NCI-H2107 treated with DMSO at 0.1 percent for 48 hours (cell line): ENCODE results near the gene TNIP1.

Experiments used
- DNase-seq: peaks from one replicate; lab custom pipeline; 2025; ENCODE audit not compliant: unreplicated experiment; lab: John Stamatoyannopoulos, UW

Gene TNIP1

DNA sequence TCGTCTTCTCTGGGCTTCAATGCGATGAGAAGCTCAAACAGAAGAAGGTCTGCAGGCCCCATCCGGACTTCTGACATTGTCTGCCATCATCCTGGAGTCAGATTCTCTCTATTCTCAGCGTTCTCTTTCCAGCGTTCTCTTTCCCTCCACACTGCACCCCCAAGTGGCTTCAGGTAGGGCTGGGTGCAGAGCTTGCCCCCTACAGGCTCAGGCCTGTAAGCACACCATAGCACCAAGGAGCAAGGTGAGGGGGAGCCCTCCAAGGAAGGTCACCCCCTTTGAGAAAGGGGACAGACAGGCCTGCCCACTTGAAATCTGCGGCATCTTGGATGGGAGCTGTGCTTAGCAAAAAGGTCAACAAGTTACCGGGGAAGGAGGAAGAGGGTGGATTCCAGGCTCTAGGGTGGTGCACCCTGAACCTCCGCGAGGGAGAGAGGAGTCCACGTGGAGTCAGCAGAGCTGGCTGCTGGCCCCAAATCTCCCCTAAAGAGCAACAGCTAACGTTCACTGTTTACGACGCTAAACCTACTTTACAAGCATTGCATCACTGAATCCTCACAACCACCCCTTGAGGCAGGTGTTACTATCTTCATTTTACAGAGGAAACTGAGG lies 32.9 kb downstream of the TNIP1 start:
- no peak for DNase-seq

- DNase-seq, result no peak
Measured at GRCh38 chr5:151042453-151043093, 38.3 kb downstream of the TNIP1 start.

DNA sequence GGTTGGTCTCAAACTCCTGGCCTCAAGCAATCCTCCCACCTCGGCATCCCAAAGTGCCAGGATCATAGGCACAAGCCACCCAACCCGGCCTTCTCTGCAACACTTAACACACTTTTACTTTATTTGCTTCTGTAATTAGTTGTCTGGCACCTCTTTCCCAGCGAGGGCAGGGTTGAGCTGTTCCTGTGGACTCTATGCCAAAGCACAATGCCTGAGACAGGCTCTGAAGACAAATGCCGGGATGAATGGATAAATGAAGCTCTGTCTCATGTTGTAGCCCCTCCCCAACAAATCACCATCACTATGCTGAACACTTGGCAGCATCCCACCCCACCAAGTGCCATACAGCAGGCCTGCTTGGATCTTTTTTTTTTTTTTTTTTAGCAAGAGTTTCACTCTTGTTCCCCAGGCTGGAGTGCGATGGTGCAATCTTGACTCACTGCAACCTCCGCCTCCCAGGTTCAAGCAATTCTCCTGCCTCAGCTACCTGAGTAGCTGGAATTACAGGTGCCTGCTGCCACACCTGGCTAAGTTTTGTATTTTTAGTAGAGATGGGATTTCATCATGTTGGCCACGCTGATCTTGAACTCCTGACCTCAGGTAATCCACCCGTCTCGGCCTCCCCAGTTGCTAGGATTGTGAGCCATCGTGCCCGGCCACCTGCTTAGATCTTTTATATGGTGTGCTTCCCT lies 39.1 kb downstream of the TNIP1 start:
- DNase-seq, result no peak

DNA sequence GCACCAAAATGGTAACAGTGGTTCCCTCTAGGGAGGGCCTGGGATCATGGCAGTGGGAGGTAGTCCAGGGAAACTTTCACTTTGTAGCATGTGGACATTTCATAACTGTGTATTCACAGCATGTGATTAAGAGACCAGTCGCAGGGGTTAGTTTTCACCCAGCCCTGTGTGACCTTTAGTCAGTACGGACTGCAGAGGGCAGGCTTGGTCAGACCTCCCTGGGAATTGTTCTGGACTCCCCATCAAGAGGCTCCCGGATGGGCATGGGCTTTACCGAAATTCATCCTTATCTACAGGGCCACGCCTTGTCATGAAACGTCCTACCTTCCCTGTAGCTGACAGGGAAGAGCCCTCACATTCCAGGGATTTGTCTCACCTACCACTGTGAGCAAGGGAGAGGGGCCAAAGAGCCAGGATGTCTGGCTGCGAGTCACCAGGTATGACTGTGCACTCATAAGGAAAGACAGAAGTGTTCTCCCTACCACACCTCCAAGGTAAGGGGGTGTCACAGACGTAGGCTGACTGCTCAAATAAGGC lies 40.6 kb downstream of the TNIP1 start:
- no peak for DNase-seq

- DNase-seq, result no peak
Measured at GRCh38 chr5:151039665-151040064, 41.2 kb downstream of the TNIP1 start.

GRCh38 chr5:151038801-151039238 lies 42.0 kb downstream of the TNIP1 start:
- no peak for DNase-seq

- no peak for DNase-seq
Measured at GRCh38 chr5:151038412-151038745, 42.5 kb downstream of the TNIP1 start.

DNA sequence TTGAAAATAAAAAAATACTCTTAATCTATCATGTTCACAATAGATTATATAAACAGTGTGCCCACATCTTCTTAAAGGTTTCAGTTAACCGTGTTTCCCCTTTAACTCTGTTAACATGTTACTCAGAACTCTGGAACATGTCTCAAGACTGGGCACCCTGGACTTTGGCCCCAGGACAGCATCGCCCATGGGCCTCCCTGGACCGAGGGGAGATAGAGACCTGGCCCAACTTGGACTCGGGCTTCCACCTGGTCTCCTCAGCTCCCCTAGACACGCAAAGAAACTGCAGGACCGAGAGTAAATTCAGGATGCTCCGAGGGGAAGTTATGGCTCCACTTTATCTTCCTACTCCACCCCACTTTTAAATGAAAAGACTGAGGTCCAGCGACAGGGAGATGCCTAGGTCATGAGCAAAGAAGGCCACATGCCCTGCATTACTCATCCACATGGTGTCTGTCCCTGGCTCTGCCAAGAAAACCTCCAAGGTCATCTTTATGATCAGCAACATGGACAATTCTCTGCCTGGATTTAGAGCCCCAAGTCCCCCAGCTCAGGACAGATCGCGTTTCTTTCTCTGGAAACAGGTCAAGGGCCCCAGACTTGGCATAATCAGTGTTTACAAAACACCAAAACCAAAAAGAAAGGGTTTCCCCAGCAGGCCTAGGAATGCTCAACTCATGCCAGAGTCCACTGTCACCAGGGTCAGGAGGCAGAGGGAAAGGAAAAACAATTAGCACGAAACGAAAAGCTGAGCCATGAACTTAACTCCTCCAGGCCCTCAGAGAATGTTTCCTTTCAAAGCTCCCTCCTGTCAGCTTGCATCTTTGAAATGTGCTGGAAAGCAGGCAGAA lies 43.0 kb downstream of the TNIP1 start:
- DNase-seq, result no peak

DNA sequence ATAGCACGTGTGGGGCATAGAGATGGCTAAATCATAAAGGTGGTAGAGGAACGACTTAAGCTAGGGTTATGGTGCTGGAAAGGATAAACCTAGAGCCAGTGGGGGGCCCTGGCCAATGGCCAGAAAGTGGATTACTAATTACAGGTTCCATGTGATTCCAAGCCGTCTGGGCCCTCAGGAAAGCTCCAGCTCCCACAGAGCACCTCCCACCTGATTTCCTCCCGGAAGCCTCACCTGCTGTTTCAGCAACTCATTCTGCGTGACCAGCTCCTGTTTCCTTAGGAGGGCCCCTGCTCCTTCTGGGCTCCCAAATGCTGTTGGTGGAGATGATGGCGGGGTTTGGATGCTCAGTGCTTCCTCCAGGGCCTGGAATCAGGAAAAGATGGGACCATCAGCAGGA lies 44.3 kb downstream of the TNIP1 start:
- DNase-seq, result no peak

DNA sequence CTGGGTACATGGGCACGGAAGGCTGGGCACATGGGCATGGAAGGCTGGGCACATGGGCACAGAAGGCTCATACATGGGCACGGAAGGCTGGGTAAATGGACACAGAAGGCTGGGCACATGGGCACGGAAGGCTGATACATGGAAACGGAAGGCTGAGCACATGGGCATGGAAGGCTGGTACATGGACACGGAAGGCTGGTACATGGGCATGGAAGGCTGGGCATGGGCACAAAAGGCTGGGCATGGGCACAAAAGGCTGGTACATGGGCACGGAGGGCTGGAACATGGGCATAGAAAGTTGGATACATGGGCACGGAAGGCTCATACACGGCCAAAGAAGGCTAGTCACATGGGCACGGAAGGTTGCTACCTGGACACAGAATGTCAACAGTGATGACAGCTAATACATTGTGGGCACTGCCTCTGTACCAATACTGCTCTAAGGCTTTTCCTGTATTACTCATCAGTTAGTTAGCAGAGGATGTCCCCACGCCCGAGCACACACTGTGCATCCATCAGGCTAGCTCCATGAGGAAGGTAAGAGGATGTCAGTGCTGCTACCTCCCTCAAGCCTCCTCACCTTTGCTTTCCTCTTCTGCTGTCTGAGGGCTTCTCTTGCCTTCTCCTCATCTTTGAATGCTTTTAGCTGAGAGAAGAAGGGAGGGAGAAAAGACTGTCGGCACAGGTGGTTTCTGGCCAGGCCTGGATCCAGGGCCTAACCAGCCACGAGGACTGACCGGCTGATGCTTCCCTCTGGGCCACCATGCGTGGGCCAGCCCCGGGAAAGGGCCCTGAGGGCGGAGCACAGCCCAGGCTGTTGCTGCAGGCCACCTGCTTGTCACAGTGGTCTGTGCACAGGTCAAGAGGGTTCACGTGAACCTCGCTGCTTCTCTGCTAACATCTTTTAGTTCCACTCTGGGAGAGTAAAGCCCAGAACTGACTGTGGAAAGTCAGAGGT lies 46.1 kb downstream of the TNIP1 start:
- no peak for DNase-seq

- DNase-seq, result no peak
Measured at GRCh38 chr5:151033217-151033934, 47.5 kb downstream of the TNIP1 start.

- no peak for DNase-seq
Measured at GRCh38 chr5:151031554-151031953, 49.3 kb downstream of the TNIP1 start.

- DNase-seq, result no peak
Measured at GRCh38 chr5:151030379-151030778, 50.5 kb downstream of the TNIP1 start.

DNA sequence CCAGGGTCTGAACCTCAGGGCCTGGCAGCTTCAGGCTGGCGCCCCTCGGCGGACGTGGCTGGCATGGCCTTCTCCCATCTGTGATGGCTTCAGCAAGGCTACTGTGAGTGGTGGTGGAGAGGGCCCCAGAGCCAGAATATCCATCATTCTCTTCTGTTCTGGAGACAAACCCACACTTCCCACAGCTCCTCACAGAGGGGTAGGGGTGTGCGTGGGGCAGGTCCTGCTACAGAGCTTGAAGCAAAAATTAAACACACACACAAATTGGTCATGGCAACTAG lies 50.8 kb downstream of the TNIP1 start:
- no peak for DNase-seq

GRCh38 chr5:151029179-151030055 lies 51.4 kb downstream of the TNIP1 start:
- no peak for DNase-seq

DNA sequence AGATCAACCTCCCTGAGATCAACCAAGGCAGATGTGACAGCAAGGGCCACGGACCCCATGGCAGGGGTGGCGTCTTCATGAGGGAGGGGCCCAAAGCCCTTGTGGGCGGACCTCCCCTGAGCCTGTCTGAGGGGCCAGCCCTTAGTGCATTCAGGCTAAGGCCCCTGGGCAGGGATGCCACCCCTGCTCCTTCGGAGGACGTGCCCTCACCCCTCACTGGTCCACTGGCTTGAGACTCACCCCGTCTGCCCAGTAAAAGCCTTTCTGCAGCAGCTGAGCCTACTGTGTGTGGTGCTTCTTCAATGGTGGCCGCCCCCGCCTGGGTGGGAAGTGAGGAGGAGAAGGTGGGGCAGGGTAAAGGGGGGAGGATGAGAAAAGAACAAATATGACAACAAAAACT lies 52.1 kb downstream of the TNIP1 start:
- no peak for DNase-seq

DNA sequence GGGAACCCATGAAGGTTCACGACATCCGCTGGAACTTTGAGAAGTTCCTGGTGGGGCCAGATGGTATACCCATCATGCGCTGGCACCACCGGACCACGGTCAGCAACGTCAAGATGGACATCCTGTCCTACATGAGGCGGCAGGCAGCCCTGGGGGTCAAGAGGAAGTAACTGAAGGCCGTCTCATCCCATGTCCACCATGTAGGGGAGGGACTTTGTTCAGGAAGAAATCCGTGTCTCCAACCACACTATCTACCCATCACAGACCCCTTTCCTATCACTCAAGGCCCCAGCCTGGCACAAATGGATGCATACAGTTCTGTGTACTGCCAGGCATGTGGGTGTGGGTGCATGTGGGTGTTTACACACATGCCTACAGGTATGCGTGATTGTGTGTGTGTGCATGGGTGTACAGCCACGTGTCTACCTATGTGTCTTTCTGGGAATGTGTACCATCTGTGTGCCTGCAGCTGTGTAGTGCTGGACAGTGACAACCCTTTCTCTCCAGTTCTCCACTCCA lies 52.8 kb downstream of the TNIP1 start:
- DNase-seq, result no peak

DNA sequence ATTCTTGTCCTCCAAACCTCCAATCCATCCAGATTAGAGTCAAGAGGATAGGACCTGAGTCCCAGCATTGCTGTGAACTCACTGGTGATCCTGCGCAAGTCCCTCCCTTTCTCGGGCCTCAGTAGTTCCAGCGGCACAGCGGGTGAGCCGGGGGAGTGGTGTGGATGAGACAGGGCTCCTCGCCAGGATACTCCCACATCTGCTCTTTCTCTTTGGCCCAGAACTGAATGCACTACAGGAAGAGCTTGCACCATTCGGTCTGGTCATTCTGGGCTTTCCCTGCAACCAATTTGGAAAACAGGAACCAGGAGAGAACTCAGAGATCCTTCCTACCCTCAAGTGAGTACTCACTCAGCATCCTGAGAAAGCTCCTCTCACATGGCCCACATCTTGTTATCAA lies 54.2 kb downstream of the TNIP1 start:
- no peak for DNase-seq

DNA sequence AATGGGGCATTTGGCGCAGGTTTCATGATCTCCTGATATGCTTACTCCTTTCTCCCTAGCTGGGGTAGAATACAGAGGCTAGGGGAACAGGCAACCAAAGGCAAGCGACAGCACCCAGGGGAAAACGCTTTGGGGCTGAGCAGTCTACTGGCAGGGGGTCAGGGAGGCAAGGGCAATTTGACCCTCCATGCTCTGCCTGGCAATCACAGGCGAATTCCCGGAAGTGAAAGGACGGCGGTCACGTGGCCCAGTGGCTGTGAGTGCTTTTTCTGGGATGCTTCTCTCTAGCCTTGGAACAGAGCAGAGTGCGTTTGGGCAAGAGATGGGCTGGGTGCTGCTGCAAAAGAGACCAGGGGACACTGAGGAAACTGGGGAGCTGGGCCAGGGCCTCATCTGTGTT lies 54.7 kb downstream of the TNIP1 start:
- DNase-seq, result no peak
